Colonic mucosa (tissue), 4 donors: Measurements from ENCODE around the gene ELAVL3. TPM values are rescaled to one million over a fixed set of nuclear protein-coding genes. Genes with fewer than 3 reads are reported as not detected.

Source experiments
- DNase-seq: peaks from one replicate; pipeline ENCODE4 v3.0.0-alpha.2; 2020
- H3K27ac ChIP-seq: fragments of 200-600 bp; one replicate; pipeline ENCODE4 v1.8.0; 2021
- H3K27me3 ChIP-seq: fragments of 200-600 bp; one replicate; pipeline ENCODE4 v1.8.0; 2021
- H3K36me3 ChIP-seq: fragments of 200-600 bp; one replicate; pipeline ENCODE4 v1.8.0; 2021
- H3K4me1 ChIP-seq: fragments of 200-600 bp; one replicate; pipeline ENCODE4 v1.8.0; 2021; ENCODE audit warnings: mild to moderate bottlenecking
- H3K4me3 ChIP-seq: fragments of 200-600 bp; one replicate; pipeline ENCODE4 v1.8.0; 2021
- H3K9ac ChIP-seq, 2 donors: one replicate each; pipeline ENCODE4 v1.7.0; 2013; ENCODE audit warnings: control low read depth in 2 of 2, low read depth in 2 of 2, low read length in 2 of 2
- H3K9me3 ChIP-seq: fragments of 200-600 bp; one replicate; pipeline ENCODE4 v1.8.0; 2021
- CTCF ChIP-seq: fragments of 200-600 bp; IDR thresholded peaks from one replicate; pipeline ENCODE4 v1.8.0; 2022; ENCODE audit warnings: antibody characterized with exemption, mild to moderate bottlenecking
- intact Hi-C: fragments of 100-400 bp; cut with DNase I; formaldehyde crosslinking; loops from one replicate; pipeline ENCODE4 v1.14.1; 2022
- total RNA-seq, 2 donors: library from RNA; stranded (reverse); fragmentation: NEBNext Ultra II Directional in 1 of 2; extraction: Animal tissue kit (Norgen Biotek cat#: 25700) in 1 of 2; gene quantifications; one replicate each; pipeline ENCODE4 v1.2.1, GENCODE V29; 2021
- donor health status: healthy.
- donor health status: DM: no; HTN: no; CAD: no.
- donor health status: DM: no; HTN: no; CAD: no.

ELAVL3 gene
- total RNA-seq, 2 donors from 2014 or later, result 0.25 to 0.50 TPM

GRCh38 chr19:11425719-11426457, 55.0 kb downstream of the ELAVL3 start:
- DNase-seq, result no peak
- Histone ChIP-seq H3K36me3 (no peaks in the 10 kb centered on the region), H3K4me1 (peaks cover 4% of the 10 kb centered on the region), H3K27ac (no peak overlapping the region), H3K9ac (no peak overlapping the region), H3K4me3 (no peak overlapping the region), H3K9me3 (no peaks in the 10 kb centered on the region), H3K27me3 (peaks cover 27% of the 10 kb centered on the region)
- intact Hi-C loops, result no loop called here
- no peak for TF ChIP-seq CTCF

- no peak for TF ChIP-seq CTCF
- Histone ChIP-seq H3K36me3 (no peaks in the 10 kb centered on the region), H3K4me1 (peaks cover 4% of the 10 kb centered on the region), H3K27me3 (peaks cover 44% of the 10 kb centered on the region), H3K9me3 (no peaks in the 10 kb centered on the region), H3K9ac (no peak overlapping the region), H3K27ac (no peak overlapping the region), H3K4me3 (no peak overlapping the region)
- DNase-seq, result no peak
- intact Hi-C loops, result no loop called here
Measured at GRCh38 chr19:11423791-11424181, 57.1 kb downstream of the ELAVL3 start.

GRCh38 chr19:11423164-11423790, 57.6 kb downstream of the ELAVL3 start:
- Histone ChIP-seq H3K27me3 (peaks cover 47% of the 10 kb centered on the region), H3K36me3 (no peaks in the 10 kb centered on the region), H3K9me3 (no peaks in the 10 kb centered on the region), H3K4me3 (no peak overlapping the region), H3K9ac (no peak overlapping the region), H3K27ac (no peak overlapping the region), H3K4me1 (peaks cover 4% of the 10 kb centered on the region)
- DNase-seq, result no peak
- TF ChIP-seq CTCF, result no peak
- intact Hi-C loops, result no loop called here

GRCh38 chr19:11422163-11423065, 58.4 kb downstream of the ELAVL3 start:
- Histone ChIP-seq H3K4me1 (peaks cover 4% of the 10 kb centered on the region), H3K27ac (no peak overlapping the region), H3K4me3 (peak overlapping the region; percentile 29), H3K9ac (peak overlapping the region; percentile 2 to 27), H3K36me3 (no peaks in the 10 kb centered on the region), H3K9me3 (no peaks in the 10 kb centered on the region), H3K27me3 (peaks cover 47% of the 10 kb centered on the region)
- DNase-seq, result peak; percentile 90
- intact Hi-C loops, result no loop called here
- TF ChIP-seq CTCF, result no peak

GRCh38 chr19:11421371-11422098, 59.3 kb downstream of the ELAVL3 start:
- Histone ChIP-seq H3K27ac (no peak overlapping the region), H3K36me3 (no peaks in the 10 kb centered on the region), H3K9me3 (no peaks in the 10 kb centered on the region), H3K4me3 (peak overlapping the region; percentile 29), H3K4me1 (peaks cover 4% of the 10 kb centered on the region), H3K27me3 (peaks cover 47% of the 10 kb centered on the region), H3K9ac (no peak overlapping the region)
- intact Hi-C loops, result no loop called here
- peak; percentile 76 for DNase-seq
- TF ChIP-seq CTCF, result no peak
